Central memory CD8-positive, alpha-beta T cell (primary cell): Measurements from ENCODE around the gene RPL32.
A peak's percentile ranks its signal among the peaks of the same experiment; 100 is the strongest.

Experiments
- ATAC-seq: fragments of 150-1000 bp; cut with Tn5 transposase; replicated peaks from 2 replicates; pipeline ENCODE4 v1.10.0; 2022; ENCODE audit warnings: mild to moderate bottlenecking, moderate FRiP score, moderate number of reproducible peaks; ENCODE audit not compliant: poor library complexity, severe bottlenecking; ENCODE audit errors: extremely low read depth
- DNase-seq, 2 donors: peaks; one replicate each; pipeline ENCODE4 v3.0.0; 2021; ENCODE audit warnings: low spot score in 2 of 2
- H3K27ac Mint-ChIP-seq: one replicate; pipeline ENCODE4 v1.8.0; 2022; ENCODE audit warnings: low read depth, mild to moderate bottlenecking, moderate library complexity, mixed read lengths
- H3K27me3 Mint-ChIP-seq: one replicate; pipeline ENCODE4 v1.8.0; 2022; ENCODE audit warnings: mixed read lengths
- H3K36me3 Mint-ChIP-seq: one replicate; pipeline ENCODE4 v1.8.0; 2022; ENCODE audit warnings: mild to moderate bottlenecking, moderate library complexity, mixed read lengths; ENCODE audit not compliant: insufficient read depth
- H3K4me1 Mint-ChIP-seq: one replicate; pipeline ENCODE4 v1.8.0; 2022; ENCODE audit warnings: mixed read lengths
- H3K4me3 Mint-ChIP-seq: one replicate; pipeline ENCODE4 v1.8.0; 2022; ENCODE audit warnings: mild to moderate bottlenecking, moderate library complexity, mixed read lengths
- H3K9me3 Mint-ChIP-seq: one replicate; pipeline ENCODE4 v1.8.0; 2022; ENCODE audit warnings: mixed read lengths

Gene RPL32

GRCh38 chr3:12807601-12808359 is 33.6 kb downstream of the RPL32 start:
- Mint-ChIP-seq H3K27ac (no peak overlapping the region), H3K4me3 (no peak overlapping the region), H3K4me1 (peaks cover 16% of the 10 kb centered on the region), H3K9me3 (no peaks in the 10 kb centered on the region), H3K27me3 (no peaks in the 10 kb centered on the region), H3K36me3 (no peaks in the 10 kb centered on the region)
- ATAC-seq (no peak), DNase-seq (no peak)

DNA sequence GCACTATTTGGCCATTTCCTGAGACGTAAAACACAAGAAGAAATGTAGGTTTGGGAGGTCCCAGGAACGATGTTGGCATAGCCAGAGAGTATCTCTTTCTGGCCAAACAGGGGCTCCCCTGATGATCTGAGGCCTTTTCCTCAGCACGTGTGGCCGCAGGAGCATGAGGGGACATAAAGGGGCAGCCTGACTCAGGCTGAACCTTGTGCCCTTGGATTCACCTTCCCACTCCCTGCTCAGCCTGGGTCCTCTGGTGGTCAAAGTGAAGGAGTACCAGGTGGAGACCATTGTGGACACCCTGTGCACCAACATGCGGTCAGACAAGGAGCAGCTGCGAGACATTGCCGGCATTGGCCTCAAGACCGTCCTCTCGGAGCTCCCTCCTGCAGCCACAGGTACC is 34.3 kb downstream of the RPL32 start:
- no peak for ATAC-seq
- no peak for DNase-seq
- no peak overlapping the region for H3K4me3 Mint-ChIP-seq
- H3K27me3 Mint-ChIP-seq = no peaks in the 10 kb centered on the region
- H3K4me1 Mint-ChIP-seq = peaks cover 16% of the 10 kb centered on the region
- no peaks in the 10 kb centered on the region for H3K36me3 Mint-ChIP-seq
- no peak overlapping the region for H3K27ac Mint-ChIP-seq
- no peaks in the 10 kb centered on the region for H3K9me3 Mint-ChIP-seq

DNA sequence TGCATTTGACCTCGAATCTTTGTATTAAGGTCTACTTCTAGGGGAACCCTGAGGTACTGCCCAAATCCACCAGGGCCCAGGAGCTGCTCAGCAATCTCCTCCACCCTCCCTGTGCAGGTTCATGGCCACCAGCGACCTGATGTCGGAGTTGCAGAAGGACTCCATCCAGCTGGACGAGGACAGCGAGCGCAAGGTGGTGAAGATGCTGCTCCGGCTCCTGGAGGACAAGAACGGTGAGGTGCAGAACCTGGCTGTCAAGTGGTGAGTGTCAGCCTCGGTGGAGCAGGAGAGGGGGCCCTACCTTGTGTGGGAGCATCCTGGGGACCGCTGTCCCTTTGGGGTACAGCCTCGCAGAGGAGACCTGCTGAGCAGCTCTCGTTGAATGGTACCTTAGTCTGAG is 38.0 kb downstream of the RPL32 start:
- Mint-ChIP-seq H3K4me3 (no peak overlapping the region), H3K4me1 (peaks cover under 1% of the 10 kb centered on the region), H3K9me3 (no peaks in the 10 kb centered on the region), H3K27ac (no peak overlapping the region), H3K36me3 (no peaks in the 10 kb centered on the region), H3K27me3 (no peaks in the 10 kb centered on the region)
- no peak for DNase-seq
- ATAC-seq = no peak

- H3K27ac Mint-ChIP-seq = no peak overlapping the region
- no peak overlapping the region for H3K4me3 Mint-ChIP-seq
- DNase-seq (no peak), ATAC-seq (no peak)
- H3K9me3 Mint-ChIP-seq = no peaks in the 10 kb centered on the region
- peaks cover 7% of the 10 kb centered on the region for H3K4me1 Mint-ChIP-seq
- peaks cover 4% of the 10 kb centered on the region for H3K36me3 Mint-ChIP-seq
- H3K27me3 Mint-ChIP-seq = peaks cover 17% of the 10 kb centered on the region
Measured at GRCh38 chr3:12799525-12800440, 41.6 kb downstream of the RPL32 start.

DNA sequence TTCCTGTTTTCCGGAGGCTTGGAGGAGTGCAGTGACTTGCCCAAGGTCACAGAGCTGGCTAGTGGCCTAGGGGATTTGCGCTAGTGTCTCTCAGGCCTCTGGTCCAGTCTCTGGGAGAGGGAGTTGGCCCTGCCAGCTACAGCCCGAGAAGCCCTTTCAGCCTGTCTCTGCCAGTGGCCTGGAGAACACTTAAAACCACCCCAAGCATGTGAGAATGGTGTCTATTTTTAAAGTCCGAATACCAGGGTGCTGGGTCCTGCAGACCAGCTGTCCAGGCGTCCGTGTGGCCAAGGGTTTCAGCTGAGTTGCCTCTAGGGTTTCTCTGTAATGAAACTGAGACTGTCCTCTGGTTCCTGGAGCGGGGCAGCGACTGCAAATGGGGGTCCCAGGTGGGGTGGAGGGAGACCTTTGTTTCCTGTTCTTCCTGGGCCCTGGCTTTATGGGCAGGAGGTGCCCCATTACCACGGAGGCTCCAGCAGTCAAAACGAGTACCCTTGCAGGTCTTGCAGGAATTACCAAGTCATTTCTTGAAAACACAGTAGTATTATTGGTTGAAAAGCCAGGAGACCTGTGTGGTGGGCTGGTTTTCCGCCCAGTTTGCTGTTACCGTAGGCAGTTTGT is 42.7 kb downstream of the RPL32 start:
- Mint-ChIP-seq H3K27ac (no peak overlapping the region), H3K36me3 (peaks cover 4% of the 10 kb centered on the region), H3K4me1 (peaks cover 7% of the 10 kb centered on the region), H3K9me3 (no peaks in the 10 kb centered on the region), H3K27me3 (peaks cover 28% of the 10 kb centered on the region), H3K4me3 (peak overlapping the region; percentile 74)
- DNase-seq (no peak), ATAC-seq (no peak)

- Mint-ChIP-seq H3K4me1 (peaks cover 7% of the 10 kb centered on the region), H3K27ac (no peak overlapping the region), H3K9me3 (no peaks in the 10 kb centered on the region), H3K36me3 (peaks cover 4% of the 10 kb centered on the region), H3K27me3 (peaks cover 28% of the 10 kb centered on the region), H3K4me3 (peak overlapping the region; percentile 74)
- ATAC-seq = no peak
- DNase-seq = no peak
Measured at GRCh38 chr3:12797892-12798558, 43.3 kb downstream of the RPL32 start.

DNA sequence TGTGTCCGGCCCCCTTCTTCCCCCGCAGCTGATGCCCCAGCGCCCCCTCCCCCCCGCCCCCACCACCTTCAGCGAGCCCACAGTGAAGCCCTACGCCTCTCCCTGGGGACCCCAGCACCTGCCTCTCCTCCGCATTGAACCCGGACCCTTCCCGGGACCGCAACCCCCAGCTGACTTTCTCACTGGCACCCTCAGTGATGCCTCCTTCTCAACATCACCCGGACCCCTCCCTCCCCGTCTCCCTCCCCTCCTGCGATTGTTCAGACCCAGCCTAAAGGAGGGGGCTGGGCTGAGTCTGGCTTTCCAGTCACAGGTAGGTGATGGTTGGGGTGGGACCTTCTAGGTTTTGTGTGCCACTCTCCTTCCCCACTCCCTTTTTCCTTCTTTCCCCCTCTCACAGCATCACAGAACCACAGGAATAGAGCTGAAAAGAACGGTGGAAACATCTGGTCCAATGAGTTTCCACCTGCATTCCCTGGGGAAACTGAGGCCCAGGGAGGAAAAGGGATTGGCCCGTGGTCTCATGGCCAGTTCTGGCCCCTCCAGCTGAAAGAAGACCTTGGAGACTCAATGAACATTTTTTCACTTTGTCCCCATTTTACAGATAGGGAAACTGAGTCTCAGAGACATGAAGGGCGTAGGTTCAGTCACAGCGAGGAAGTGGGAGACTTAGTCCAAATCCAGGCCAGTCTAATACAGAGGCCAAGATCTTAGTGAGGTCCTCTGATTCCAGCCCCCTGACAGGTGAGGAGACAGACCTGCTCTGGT is 44.1 kb downstream of the RPL32 start:
- Mint-ChIP-seq H3K4me3 (peak overlapping the region; percentile 74), H3K27ac (no peak overlapping the region), H3K36me3 (peaks cover 4% of the 10 kb centered on the region), H3K9me3 (no peaks in the 10 kb centered on the region), H3K27me3 (peaks cover 32% of the 10 kb centered on the region), H3K4me1 (peaks cover 7% of the 10 kb centered on the region)
- ATAC-seq (no peak), DNase-seq (no peak)

DNA sequence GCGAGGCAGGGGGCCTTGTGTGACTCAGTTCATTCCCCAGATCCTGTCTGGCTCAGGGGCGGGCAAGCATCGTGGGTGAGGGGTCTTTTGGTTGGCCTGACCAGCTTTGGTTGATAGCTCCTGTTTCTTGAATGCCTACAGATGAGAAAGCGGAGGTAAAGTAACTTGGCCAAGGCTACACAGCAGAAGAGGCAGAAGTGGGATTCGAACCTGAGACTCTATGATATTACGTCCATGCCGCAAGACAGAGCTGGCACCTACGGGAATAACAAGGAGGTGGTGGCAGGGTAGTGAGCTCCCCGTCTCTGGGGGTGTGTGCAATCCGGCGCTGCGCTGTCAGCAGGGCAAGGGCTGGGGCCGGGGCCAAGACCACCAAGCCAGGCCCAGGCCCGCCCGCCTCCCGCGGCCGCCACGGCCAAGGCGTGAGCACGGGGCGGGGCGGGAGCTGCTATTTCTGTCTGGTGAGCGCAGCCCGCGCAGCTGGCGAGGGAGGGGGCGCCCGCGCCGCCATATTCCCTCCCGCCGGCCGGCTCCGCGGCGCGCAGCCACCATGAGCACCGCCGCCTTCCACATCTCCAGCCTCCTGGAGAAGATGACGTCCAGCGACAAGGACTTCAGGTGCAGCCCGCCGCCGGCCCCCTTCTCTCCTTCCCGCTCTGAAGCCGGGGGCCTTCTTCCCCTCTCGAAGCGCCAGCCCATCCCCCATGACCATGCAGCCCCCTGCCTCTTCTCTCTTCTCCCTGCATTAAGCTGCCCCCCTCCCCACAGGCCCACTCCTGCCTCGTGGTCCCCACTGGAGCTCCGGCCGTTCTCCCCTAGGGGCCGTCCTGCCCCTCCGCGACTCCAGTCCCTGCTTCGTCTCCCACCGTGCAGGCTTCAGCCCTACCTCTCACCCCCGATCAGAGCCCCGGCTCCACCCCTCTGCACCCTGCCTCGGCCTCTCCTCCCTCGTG is 44.9 kb downstream of the RPL32 start, which contains the start of gene CAND2:
CAND2 (plus strand) TSS at position 510 of the 953 bp plus-strand sequence; CDS start at position 551, 41 bp downstream.
- H3K27ac Mint-ChIP-seq = peak within 1 kb of the TSS; percentile 57
- H3K27me3 Mint-ChIP-seq = peaks cover 39% of the 10 kb centered on the region
- H3K4me1 Mint-ChIP-seq = peaks cover 7% of the 10 kb centered on the region
- peak; percentile 66 for ATAC-seq
- peaks cover 4% of the 10 kb centered on the region for H3K36me3 Mint-ChIP-seq
- H3K4me3 Mint-ChIP-seq = peak within 1 kb of the TSS; percentile 74
- no peak for DNase-seq
- H3K9me3 Mint-ChIP-seq = no peaks in the 10 kb centered on the region

DNA sequence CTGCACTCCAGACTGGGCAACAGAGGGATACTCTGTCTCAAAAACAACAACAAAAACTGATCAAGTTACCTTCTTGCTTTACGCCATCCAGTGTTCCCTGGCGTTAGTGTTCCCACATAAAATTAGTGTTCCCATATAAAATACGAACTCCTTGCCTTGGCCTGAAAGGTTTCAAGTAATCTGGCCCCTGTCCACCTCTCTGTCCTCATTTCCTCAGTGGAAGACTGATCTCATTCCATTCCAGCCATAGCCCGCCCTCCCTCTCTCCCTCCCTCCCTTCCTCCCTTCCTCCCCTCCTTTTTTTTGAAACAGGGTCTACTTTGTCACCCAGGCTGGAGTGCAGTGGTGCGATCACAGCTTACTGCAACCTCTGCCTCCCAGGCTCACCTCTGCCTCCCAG is 47.7 kb downstream of the RPL32 start:
- H3K27me3 Mint-ChIP-seq = peaks cover 39% of the 10 kb centered on the region
- no peaks in the 10 kb centered on the region for H3K9me3 Mint-ChIP-seq
- H3K27ac Mint-ChIP-seq = no peak overlapping the region
- ATAC-seq (no peak), DNase-seq (no peak)
- H3K4me1 Mint-ChIP-seq = peaks cover 7% of the 10 kb centered on the region
- H3K36me3 Mint-ChIP-seq = peaks cover 4% of the 10 kb centered on the region
- no peak overlapping the region for H3K4me3 Mint-ChIP-seq

- Mint-ChIP-seq H3K27ac (no peak overlapping the region), H3K27me3 (peaks cover 38% of the 10 kb centered on the region), H3K4me1 (no peaks in the 10 kb centered on the region), H3K36me3 (no peaks in the 10 kb centered on the region), H3K9me3 (no peaks in the 10 kb centered on the region), H3K4me3 (no peak overlapping the region)
- ATAC-seq (no peak), DNase-seq (no peak)
Measured at GRCh38 chr3:12791430-12791829, 49.9 kb downstream of the RPL32 start.
